Right kidney (tissue), 1 donor: ENCODE results near the gene PGLYRP3.

Source experiments
- DNase-seq: peaks from one replicate; pipeline ENCODE4 v3.0.0-alpha.2; 2016

Gene PGLYRP3

DNA sequence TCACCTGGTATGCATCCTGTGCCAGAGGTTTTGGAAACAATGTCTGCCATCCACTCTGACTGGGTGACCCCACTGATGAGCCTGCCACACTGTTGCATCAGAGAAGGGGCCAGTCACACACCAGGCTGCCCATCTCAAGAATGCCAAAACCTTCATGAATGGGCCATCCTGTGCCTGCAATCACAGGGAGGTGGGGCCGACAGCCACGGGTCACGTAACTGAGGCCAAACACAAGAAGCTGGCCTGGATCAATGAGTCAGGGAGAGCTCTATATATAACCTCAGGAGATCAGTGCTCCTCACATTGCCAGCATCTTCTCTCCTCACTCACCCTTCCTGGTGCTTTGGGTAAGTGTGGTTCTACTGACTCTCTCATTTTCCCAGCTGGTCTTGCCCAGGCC lies 53.4 kb downstream of the PGLYRP3 start, which contains the start of gene LORICRIN:
Gene LORICRIN (plus strand): TSS at position 301 of the 400 bp plus-strand sequence. CDS start 1,263 bp downstream, outside the sequence.
- DNase-seq: no peak

DNA sequence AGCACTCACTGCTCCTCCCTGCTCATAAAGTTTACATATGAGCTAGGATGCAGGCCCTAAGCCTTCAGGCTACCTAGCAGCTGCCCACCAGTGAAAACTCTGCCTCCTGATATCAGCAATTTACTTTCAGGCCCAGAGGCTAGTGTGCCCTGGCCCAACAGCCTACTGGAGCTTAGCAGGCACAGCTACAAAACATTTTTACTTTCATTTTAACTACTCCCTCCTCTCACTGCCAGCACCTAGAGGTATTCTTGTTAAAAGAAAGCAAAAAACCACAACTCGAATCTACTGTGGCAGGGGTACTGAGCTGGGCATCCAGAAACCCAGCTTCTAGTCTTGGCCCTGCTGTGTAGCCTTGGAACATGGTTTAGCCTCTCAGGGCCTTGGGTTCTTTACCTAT lies 59.1 kb downstream of the PGLYRP3 start:
- DNase-seq: no peak

DNA sequence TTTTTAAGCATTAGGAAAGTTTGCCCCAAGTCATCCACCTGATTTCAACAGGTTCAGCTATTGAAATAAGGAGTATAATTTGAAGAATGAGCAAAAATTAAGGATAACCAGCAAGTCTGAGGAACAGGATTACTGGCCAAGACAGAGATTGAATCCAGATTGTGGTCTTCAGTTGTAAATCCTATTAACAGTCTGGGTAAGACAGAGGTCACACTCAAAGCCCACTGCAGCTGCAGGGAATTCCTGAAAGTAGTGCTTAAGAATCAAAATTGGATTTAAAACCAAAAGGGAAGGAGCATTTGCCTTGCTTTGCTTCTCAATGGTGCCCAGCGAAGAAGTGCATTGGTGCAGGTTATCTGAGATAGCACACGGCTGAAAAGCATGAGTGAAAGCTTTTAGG lies 59.7 kb downstream of the PGLYRP3 start:
- DNase-seq: no peak

- DNase-seq: no peak
Measured at GRCh38 chr1:153251988-153252387, 60.8 kb downstream of the PGLYRP3 start.

DNA sequence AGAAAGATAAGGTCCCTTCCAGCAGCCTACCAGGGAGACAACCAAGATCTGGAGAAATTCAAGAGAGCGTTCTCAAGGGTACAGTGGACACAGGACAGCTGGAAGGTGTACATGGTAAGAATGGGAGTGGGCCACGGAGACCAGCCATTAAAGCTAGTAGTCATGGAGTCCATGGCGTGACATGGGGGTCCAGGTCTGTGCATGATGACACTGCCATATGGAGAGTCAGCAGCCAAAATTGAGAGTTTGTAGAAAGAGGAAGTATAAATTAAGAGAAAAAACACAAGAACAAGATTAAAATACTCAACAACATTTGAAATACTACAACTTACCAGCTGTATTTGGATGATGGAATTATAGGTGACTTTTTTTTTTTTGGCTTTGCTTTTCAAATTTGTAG lies 61.2 kb downstream of the PGLYRP3 start:
- no peak for DNase-seq

DNA sequence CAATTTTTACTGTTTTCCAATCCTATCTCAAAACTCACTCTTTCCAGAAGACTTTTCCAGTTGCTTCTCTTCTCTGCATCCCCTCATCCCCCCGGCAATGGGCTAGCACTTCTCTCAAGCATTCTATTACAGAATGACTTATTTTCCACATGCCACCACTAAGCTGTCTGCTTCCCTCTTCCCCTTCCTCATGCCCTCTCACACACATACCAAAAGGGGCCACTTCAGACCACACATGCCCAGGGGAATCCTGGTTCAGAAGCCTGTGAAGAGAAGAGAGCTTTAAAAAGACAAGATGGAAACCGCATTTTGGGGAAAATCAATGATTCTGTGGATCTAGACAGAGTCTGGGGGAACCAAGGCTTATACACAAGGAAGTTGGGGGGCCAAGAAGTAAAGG lies 61.7 kb downstream of the PGLYRP3 start:
- no peak for DNase-seq

GRCh38 chr1:153250166-153250565 lies 62.6 kb downstream of the PGLYRP3 start:
- DNase-seq: no peak

GRCh38 chr1:153248176-153248879 lies 64.4 kb downstream of the PGLYRP3 start:
- no peak for DNase-seq
